Naive B cell (primary cell): Measurements from ENCODE around the gene DHRSX. TPM values are rescaled to one million over a fixed set of nuclear protein-coding genes. Genes with fewer than 3 reads are reported as not detected.

Source experiments
- ATAC-seq, 2 donors: fragments of 150-1000 bp; cut with Tn5 transposase; 2 replicates each; pipeline ENCODE4 v1.10.0; 2021; ENCODE audit warnings: low read depth in 2 of 2, mild to moderate bottlenecking in 2 of 2, moderate library complexity in 2 of 2
- DNase-seq: peaks from one replicate; pipeline ENCODE4 v3.0.0; 2022
- H3K27ac Mint-ChIP-seq, 6 donors: one replicate each; pipeline ENCODE4 v1.8.0; 2020 to 2022; ENCODE audit warnings: mild to moderate bottlenecking in 6 of 6, mixed read lengths in 6 of 6, moderate library complexity in 5 of 6, inconsistent platforms in 2 of 6
- H3K27me3 Mint-ChIP-seq, 3 donors: one replicate each; pipeline ENCODE4 v1.8.0; 2021 to 2022; ENCODE audit warnings: mixed read lengths in 3 of 3, mild to moderate bottlenecking in 1 of 3
- H3K36me3 Mint-ChIP-seq, 2 donors: one replicate each; pipeline ENCODE4 v1.8.0; 2020 to 2022; ENCODE audit warnings: mixed read lengths in 2 of 2, inconsistent platforms in 1 of 2, mild to moderate bottlenecking in 1 of 2
- H3K4me1 Mint-ChIP-seq, 3 donors: one replicate each; pipeline ENCODE4 v1.8.0; 2020 to 2022; ENCODE audit warnings: mixed read lengths in 3 of 3, inconsistent platforms in 1 of 3, mild to moderate bottlenecking in 1 of 3, moderate library complexity in 1 of 3
- H3K4me3 Mint-ChIP-seq, 8 donors: one replicate each; pipeline ENCODE4 v1.8.0; 2020 to 2022; ENCODE audit warnings: mild to moderate bottlenecking in 8 of 8, mixed read lengths in 8 of 8, moderate library complexity in 8 of 8, inconsistent platforms in 2 of 8
- H3K9me3 Mint-ChIP-seq, 7 donors: one replicate each; pipeline ENCODE4 v1.8.0; 2020 to 2022; ENCODE audit warnings: mixed read lengths in 7 of 7, mild to moderate bottlenecking in 5 of 7, inconsistent platforms in 2 of 7, moderate library complexity in 1 of 7
- polyA plus RNA-seq, 6 donors: library from polyadenylated mRNA; unstranded; fragments of 300-500 nt; fragmentation: Illumina TruSeq; gene quantifications; one replicate each; pipeline ENCODE4 v1.2.3, GENCODE V29; 2021; ENCODE audit warnings: low read depth in 6 of 6

The DHRSX gene
- 10 to 100 TPM; 20.9 to 33.3 (median 28.4) TPM for polyA plus RNA-seq

GRCh38 chrX:2500803-2501558 lies at the start of gene DHRSX, which contains the start of gene ZBED1:
DHRSX (minus strand) TSS chrX:2500976; CDS start chrX:2500925, 51 bp downstream.
ZBED1 (minus strand) TSS chrX:2500976; CDS start chrX:2490719, 10,257 bp downstream.
- ATAC-seq: peak; percentile 76 to 79
- peak within 1 kb of the TSS; percentile 82 to 93 (median 86) for H3K4me3 Mint-ChIP-seq
- no peaks in the 10 kb centered on the region for H3K36me3 Mint-ChIP-seq
- H3K27ac Mint-ChIP-seq: peak within 1 kb of the TSS; percentile 91 to 94 (median 93)
- DNase-seq: peak; percentile 55
- peaks cover 20 to 44% (median 39%) of the 10 kb centered on the region in 3 donors for H3K4me1 Mint-ChIP-seq
- no peaks in the 10 kb centered on the region for H3K9me3 Mint-ChIP-seq
- no peaks in the 10 kb centered on the region for H3K27me3 Mint-ChIP-seq

GRCh38 chrX:2549876-2550275 lies 49.1 kb upstream of the DHRSX start:
- DNase-seq: no peak
- H3K36me3 Mint-ChIP-seq: peaks cover 9 to 15% of the 10 kb centered on the region in 2 donors
- peaks cover 14 to 37% (median 17%) of the 10 kb centered on the region in 3 donors for H3K27me3 Mint-ChIP-seq
- ATAC-seq: no peak
- H3K4me3 Mint-ChIP-seq: no peak overlapping the region
- peaks cover 0 to 3% (median 0%) of the 10 kb centered on the region in 3 donors for H3K4me1 Mint-ChIP-seq
- peaks cover 2 to 19% (median 6%) of the 10 kb centered on the region in 7 donors for H3K9me3 Mint-ChIP-seq
- H3K27ac Mint-ChIP-seq: peak overlapping the region in 1 of 6 donors; percentile 7

GRCh38 chrX:2548711-2549423 lies 48.1 kb upstream of the DHRSX start:
- peaks cover 2 to 13% (median 6%) of the 10 kb centered on the region in 7 donors for H3K9me3 Mint-ChIP-seq
- no peak for ATAC-seq
- peaks cover 9 to 15% of the 10 kb centered on the region in 2 donors for H3K36me3 Mint-ChIP-seq

GRCh38 chrX:2547736-2548135 lies 47.0 kb upstream of the DHRSX start:
- Mint-ChIP-seq H3K9me3 (peaks cover 2 to 13% (median 6%) of the 10 kb centered on the region in 7 donors), H3K27ac (no peak overlapping the region), H3K36me3 (peaks cover 9 to 15% of the 10 kb centered on the region in 2 donors), H3K4me1 (peaks cover 0 to 3% (median 0%) of the 10 kb centered on the region in 3 donors), H3K27me3 (peaks cover 13 to 32% (median 16%) of the 10 kb centered on the region in 3 donors), H3K4me3 (no peak overlapping the region)
- ATAC-seq (no peak), DNase-seq (no peak)

More at GRCh38 chrX:2548711-2549423, 48.1 kb upstream of the DHRSX start:
- no peak overlapping the region for H3K4me3 Mint-ChIP-seq
- peaks cover 0 to 3% (median 0%) of the 10 kb centered on the region in 3 donors for H3K4me1 Mint-ChIP-seq
- no peak overlapping the region for H3K27ac Mint-ChIP-seq
- DNase-seq: no peak
- peaks cover 12 to 35% (median 16%) of the 10 kb centered on the region in 3 donors for H3K27me3 Mint-ChIP-seq

GRCh38 chrX:2546496-2546895 lies 45.7 kb upstream of the DHRSX start:
- no peak overlapping the region for H3K27ac Mint-ChIP-seq
- H3K36me3 Mint-ChIP-seq: peaks cover 9 to 15% of the 10 kb centered on the region in 2 donors
- DNase-seq (no peak), ATAC-seq (no peak)
- H3K9me3 Mint-ChIP-seq: peaks cover 2 to 13% (median 6%) of the 10 kb centered on the region in 7 donors
- H3K4me1 Mint-ChIP-seq: no peaks in the 10 kb centered on the region
- peaks cover 13 to 40% (median 22%) of the 10 kb centered on the region in 3 donors for H3K27me3 Mint-ChIP-seq
- no peak overlapping the region for H3K4me3 Mint-ChIP-seq

- DNase-seq: no peak
These were observed 44.4 kb upstream of the DHRSX start for GRCh38 chrX:2545144-2545543.

GRCh38 chrX:2542826-2543521 lies 42.2 kb upstream of the DHRSX start:
- H3K36me3 Mint-ChIP-seq: peaks cover 9 to 15% of the 10 kb centered on the region in 2 donors
- DNase-seq (no peak), ATAC-seq (no peak)
- no peak overlapping the region for H3K27ac Mint-ChIP-seq
- H3K4me3 Mint-ChIP-seq: no peak overlapping the region
- peaks cover 13 to 28% (median 19%) of the 10 kb centered on the region in 3 donors for H3K27me3 Mint-ChIP-seq
- no peaks in the 10 kb centered on the region for H3K4me1 Mint-ChIP-seq
- H3K9me3 Mint-ChIP-seq: peaks cover 2 to 13% (median 6%) of the 10 kb centered on the region in 7 donors

More at GRCh38 chrX:2545144-2545543, 44.4 kb upstream of the DHRSX start:
- ATAC-seq: no peak
- peaks cover 9 to 15% of the 10 kb centered on the region in 2 donors for H3K36me3 Mint-ChIP-seq
- H3K4me1 Mint-ChIP-seq: no peaks in the 10 kb centered on the region
- peaks cover 2 to 13% (median 6%) of the 10 kb centered on the region in 7 donors for H3K9me3 Mint-ChIP-seq
- peak overlapping the region in 1 of 6 donors; percentile 15 for H3K27ac Mint-ChIP-seq
- peaks cover 13 to 34% (median 22%) of the 10 kb centered on the region in 3 donors for H3K27me3 Mint-ChIP-seq
- H3K4me3 Mint-ChIP-seq: peak overlapping the region in 1 of 8 donors; percentile 25

- peaks cover 18 to 38% (median 23%) of the 10 kb centered on the region in 3 donors for H3K27me3 Mint-ChIP-seq
- H3K9me3 Mint-ChIP-seq: peaks cover 2 to 10% (median 6%) of the 10 kb centered on the region in 7 donors
- H3K4me3 Mint-ChIP-seq: no peak overlapping the region
- no peak for DNase-seq
- no peaks in the 10 kb centered on the region for H3K4me1 Mint-ChIP-seq
- H3K36me3 Mint-ChIP-seq: peaks cover 5 to 12% of the 10 kb centered on the region in 2 donors
- H3K27ac Mint-ChIP-seq: no peak overlapping the region
- ATAC-seq: no peak
These were observed 40.8 kb upstream of the DHRSX start for GRCh38 chrX:2541603-2542002.

- ATAC-seq (no peak), DNase-seq (no peak)
- Mint-ChIP-seq H3K4me3 (no peak overlapping the region), H3K27me3 (peaks cover 21 to 31% (median 23%) of the 10 kb centered on the region in 3 donors), H3K36me3 (peaks cover 0 to 1% of the 10 kb centered on the region in 2 donors), H3K27ac (no peak overlapping the region), H3K9me3 (peaks cover 0 to under 1% (median 0%) of the 10 kb centered on the region in 7 donors), H3K4me1 (no peaks in the 10 kb centered on the region)
These were observed 39.7 kb upstream of the DHRSX start for GRCh38 chrX:2540426-2540947.

GRCh38 chrX:2539586-2539985 lies 38.8 kb upstream of the DHRSX start:
- ATAC-seq (no peak), DNase-seq (no peak)
- Mint-ChIP-seq H3K4me3 (no peak overlapping the region), H3K9me3 (peaks cover 0 to 2% (median 0%) of the 10 kb centered on the region in 7 donors), H3K27ac (no peak overlapping the region), H3K27me3 (peaks cover 21 to 30% (median 23%) of the 10 kb centered on the region in 3 donors), H3K36me3 (no peaks in the 10 kb centered on the region), H3K4me1 (no peaks in the 10 kb centered on the region)

GRCh38 chrX:2538031-2538757 lies 37.4 kb upstream of the DHRSX start:
- DNase-seq (no peak), ATAC-seq (no peak)
- Mint-ChIP-seq H3K4me1 (no peaks in the 10 kb centered on the region), H3K9me3 (peaks cover 0 to 4% (median 0%) of the 10 kb centered on the region in 7 donors), H3K27ac (no peak overlapping the region), H3K27me3 (peaks cover 12 to 21% (median 16%) of the 10 kb centered on the region in 3 donors), H3K36me3 (no peaks in the 10 kb centered on the region), H3K4me3 (no peak overlapping the region)

GRCh38 chrX:2536974-2537373 lies 36.2 kb upstream of the DHRSX start:
- Mint-ChIP-seq H3K27me3 (peaks cover 9 to 17% (median 14%) of the 10 kb centered on the region in 3 donors), H3K36me3 (no peaks in the 10 kb centered on the region), H3K4me1 (no peaks in the 10 kb centered on the region), H3K9me3 (peaks cover 0 to 4% (median 0%) of the 10 kb centered on the region in 7 donors), H3K27ac (no peak overlapping the region), H3K4me3 (no peak overlapping the region)
- ATAC-seq (no peak), DNase-seq (no peak)
